ENCODE measurements around the gene ARG1.

ARG1 gene

DNA sequence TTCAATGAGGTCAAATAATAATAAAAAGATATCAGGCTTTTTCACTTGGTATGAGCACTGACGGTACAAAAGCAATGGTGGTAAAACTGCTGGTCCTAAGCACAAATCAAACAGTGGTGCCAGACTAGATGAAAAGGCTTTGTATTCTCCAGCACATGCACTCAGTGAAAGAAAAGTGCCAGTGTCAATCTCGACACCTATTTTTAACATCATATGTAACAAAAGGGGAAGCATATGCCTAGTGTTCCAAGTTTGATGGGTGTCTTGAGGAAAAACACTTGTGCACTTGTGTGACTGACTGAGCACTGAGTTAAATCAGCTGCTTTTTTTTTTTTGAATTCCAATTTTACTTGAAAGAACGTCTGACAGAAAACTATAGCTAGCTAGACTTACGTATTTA, 27.7 kb downstream of the ARG1 start:
- H3K27ac ChIP-seq (replicated peaks; ENCODE audit: low read length): no peak overlapping the region
- H3K4me3 ChIP-seq (ENCODE audit: low read length in 2 of 2): no peak overlapping the region
- H3K4ac ChIP-seq (ENCODE audit: low read length): no peak overlapping the region
- no peak overlapping the region for H3K14ac ChIP-seq (ENCODE audit: low read length)
- no peak overlapping the region for H2AK5ac ChIP-seq (ENCODE audit: low read depth, low read length)
- no peak overlapping the region for H4K91ac ChIP-seq (ENCODE audit: low read depth, low read length, poor library complexity)
- H3K79me1 ChIP-seq (ENCODE audit: low read depth, low read length): no peaks in the 10 kb centered on the region
- no peaks in the 10 kb centered on the region for H3K9me3 ChIP-seq (replicated peaks in 1 of 2; ENCODE audit: control insufficient read depth in 2 of 2, insufficient read depth in 1 of 2, low read depth in 1 of 2, low read length in 2 of 2)
- no peak overlapping the region for H4K8ac ChIP-seq (ENCODE audit: low read depth, low read length)
- no peak overlapping the region for H3K9ac ChIP-seq (ENCODE audit: low read depth, low read length, poor library complexity)
- H3K23ac ChIP-seq (ENCODE audit: low read depth, low read length, poor library complexity): no peak overlapping the region
- no peaks in the 10 kb centered on the region for H3K27me3 ChIP-seq (ENCODE audit: control insufficient read depth in 3 of 3, insufficient read depth in 3 of 3, low read depth in 1 of 3, low read length in 3 of 3)
- H2BK12ac ChIP-seq (ENCODE audit: low read length): no peak overlapping the region
- H3K36me3 ChIP-seq (replicated peaks in 1 of 2; ENCODE audit: control insufficient read depth in 2 of 2, insufficient read depth in 2 of 2, low read length in 2 of 2): peaks cover 8 to 99% of the 10 kb centered on the region in 2 donors
- DNase-seq (ENCODE audit: low spot score): no peak
- H2BK15ac ChIP-seq (ENCODE audit: low read length): no peak overlapping the region
- no peak overlapping the region for H2AFZ ChIP-seq (ENCODE audit: low read length)
- no peak overlapping the region for H3K4me2 ChIP-seq (ENCODE audit: insufficient read depth, low read length, poor library complexity, severe bottlenecking)
- no CpG with 5 or more reads among the region's 4 CpGs for WGBS, 2 donors (ENCODE audit: extremely low coverage in 2 of 2, insufficient read length in 2 of 2, insufficient replicate concordance in 1 of 2)
- no peak overlapping the region for H2BK5ac ChIP-seq (ENCODE audit: low read length)
- H3K4me1 ChIP-seq (ENCODE audit: control insufficient read depth in 2 of 2, insufficient read depth in 1 of 2, low read depth in 1 of 2, low read length in 2 of 2): no peaks in the 10 kb centered on the region
- no peak overlapping the region for H2BK120ac ChIP-seq (ENCODE audit: low read depth, low read length)
- H3K18ac ChIP-seq (ENCODE audit: low read length): no peak overlapping the region

DNA sequence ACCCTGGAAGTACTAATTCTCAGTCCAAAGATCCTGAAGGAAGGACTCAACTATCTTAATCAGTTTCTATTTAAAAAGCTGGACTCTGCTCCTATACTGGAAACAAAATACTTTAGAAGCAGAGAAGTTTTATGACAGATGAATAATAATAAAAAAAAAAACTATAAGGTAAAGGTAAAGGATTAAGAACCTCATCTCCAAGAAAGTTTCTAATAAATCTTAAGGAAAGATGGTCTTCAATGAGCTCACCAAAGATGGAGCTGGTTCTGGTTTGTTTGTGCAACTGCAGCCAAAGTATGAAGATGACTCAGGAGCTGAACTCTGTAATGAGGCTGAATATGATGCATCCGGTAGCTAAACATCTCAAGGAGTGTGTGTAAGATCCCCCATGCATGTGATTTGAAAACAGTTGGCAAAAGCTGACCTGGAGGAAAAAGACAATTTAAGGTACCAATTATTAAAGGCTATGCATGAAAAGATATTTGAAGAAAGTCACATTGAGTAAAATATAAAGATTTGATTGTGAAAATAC, 29.8 kb downstream of the ARG1 start:
- Histone ChIP-seq H3K9me3 (replicated peaks in 1 of 2; ENCODE audit: control insufficient read depth in 2 of 2, insufficient read depth in 1 of 2, low read depth in 1 of 2, low read length in 2 of 2) (no peaks in the 10 kb centered on the region), H3K27ac (replicated peaks; ENCODE audit: low read length) (no peak overlapping the region), H3K4me1 (ENCODE audit: control insufficient read depth in 2 of 2, insufficient read depth in 1 of 2, low read depth in 1 of 2, low read length in 2 of 2) (no peaks in the 10 kb centered on the region), H2BK5ac (ENCODE audit: low read length) (no peak overlapping the region), H3K4me2 (ENCODE audit: insufficient read depth, low read length, poor library complexity, severe bottlenecking) (no peak overlapping the region), H4K8ac (ENCODE audit: low read depth, low read length) (no peak overlapping the region), H2BK15ac (ENCODE audit: low read length) (no peak overlapping the region), H2AK5ac (ENCODE audit: low read depth, low read length) (no peak overlapping the region), H3K4ac (ENCODE audit: low read length) (no peak overlapping the region), H3K27me3 (ENCODE audit: control insufficient read depth in 3 of 3, insufficient read depth in 3 of 3, low read depth in 1 of 3, low read length in 3 of 3) (no peaks in the 10 kb centered on the region), H2BK12ac (ENCODE audit: low read length) (no peak overlapping the region), H3K9ac (ENCODE audit: low read depth, low read length, poor library complexity) (no peak overlapping the region), H3K14ac (ENCODE audit: low read length) (no peak overlapping the region), H3K79me1 (ENCODE audit: low read depth, low read length) (no peaks in the 10 kb centered on the region), H2AFZ (ENCODE audit: low read length) (no peak overlapping the region), H3K23ac (ENCODE audit: low read depth, low read length, poor library complexity) (no peak overlapping the region), H3K4me3 (ENCODE audit: low read length in 2 of 2) (no peak overlapping the region), H3K36me3 (replicated peaks in 1 of 2; ENCODE audit: control insufficient read depth in 2 of 2, insufficient read depth in 2 of 2, low read length in 2 of 2) (peaks cover 10 to 100% of the 10 kb centered on the region in 2 donors), H3K18ac (ENCODE audit: low read length) (no peak overlapping the region), H2BK120ac (ENCODE audit: low read depth, low read length) (no peak overlapping the region), H4K91ac (ENCODE audit: low read depth, low read length, poor library complexity) (no peak overlapping the region)
- DNase-seq (ENCODE audit: low spot score): no peak
- WGBS, 2 donors (ENCODE audit: extremely low coverage in 2 of 2, insufficient read length in 2 of 2, insufficient replicate concordance in 1 of 2): no CpG with 5 or more reads among the region's 1 CpG

DNA sequence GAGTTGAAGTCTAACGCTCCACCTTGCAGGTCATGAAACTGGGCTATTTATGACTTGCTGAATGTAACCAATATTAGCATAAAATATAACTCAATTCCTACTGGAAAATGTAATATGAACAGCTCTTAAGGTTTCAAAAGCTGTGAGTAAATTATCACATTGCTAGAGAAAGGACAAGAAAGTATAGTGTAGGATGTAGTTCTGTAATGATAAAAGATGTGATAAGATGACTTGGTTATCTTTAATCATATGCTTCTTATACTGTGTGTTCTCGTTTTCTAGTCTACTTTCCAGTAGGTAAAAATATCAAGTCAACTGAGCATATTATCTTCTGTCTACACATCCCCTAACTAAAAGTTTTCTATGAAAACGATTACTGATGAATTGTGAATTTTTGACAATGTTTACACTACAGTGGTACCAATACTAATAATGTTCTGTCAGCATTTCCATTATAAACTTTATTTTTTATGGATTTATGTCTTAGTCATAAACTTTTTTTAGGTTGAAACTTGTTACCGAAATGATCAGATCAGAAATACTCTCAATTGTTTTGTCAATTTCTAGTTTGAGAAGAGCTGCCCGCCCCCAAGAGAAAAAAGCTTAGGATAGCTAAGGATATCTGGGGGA, 40.4 kb downstream of the ARG1 start:
- Histone ChIP-seq H3K23ac (ENCODE audit: low read depth, low read length, poor library complexity) (no peak overlapping the region), H3K36me3 (replicated peaks in 1 of 2; ENCODE audit: control insufficient read depth in 2 of 2, insufficient read depth in 2 of 2, low read length in 2 of 2) (peaks cover 12 to 95% of the 10 kb centered on the region in 2 donors), H2BK15ac (ENCODE audit: low read length) (no peak overlapping the region), H3K14ac (ENCODE audit: low read length) (no peak overlapping the region), H2AK5ac (ENCODE audit: low read depth, low read length) (no peak overlapping the region), H3K4me1 (ENCODE audit: control insufficient read depth in 2 of 2, insufficient read depth in 1 of 2, low read depth in 1 of 2, low read length in 2 of 2) (no peaks in the 10 kb centered on the region), H2AFZ (ENCODE audit: low read length) (no peak overlapping the region), H2BK120ac (ENCODE audit: low read depth, low read length) (no peak overlapping the region), H4K8ac (ENCODE audit: low read depth, low read length) (no peak overlapping the region), H3K4me2 (ENCODE audit: insufficient read depth, low read length, poor library complexity, severe bottlenecking) (no peak overlapping the region), H3K4ac (ENCODE audit: low read length) (no peak overlapping the region), H3K4me3 (ENCODE audit: low read length in 2 of 2) (no peak overlapping the region), H4K91ac (ENCODE audit: low read depth, low read length, poor library complexity) (no peak overlapping the region), H3K18ac (ENCODE audit: low read length) (no peak overlapping the region), H2BK5ac (ENCODE audit: low read length) (no peak overlapping the region), H2BK12ac (ENCODE audit: low read length) (no peak overlapping the region), H3K27ac (replicated peaks; ENCODE audit: low read length) (no peak overlapping the region), H3K9me3 (replicated peaks in 1 of 2; ENCODE audit: control insufficient read depth in 2 of 2, insufficient read depth in 1 of 2, low read depth in 1 of 2, low read length in 2 of 2) (no peaks in the 10 kb centered on the region), H3K79me1 (ENCODE audit: low read depth, low read length) (no peaks in the 10 kb centered on the region), H3K9ac (ENCODE audit: low read depth, low read length, poor library complexity) (no peak overlapping the region), H3K27me3 (ENCODE audit: control insufficient read depth in 3 of 3, insufficient read depth in 3 of 3, low read depth in 1 of 3, low read length in 3 of 3) (no peaks in the 10 kb centered on the region)
- DNase-seq (ENCODE audit: low spot score): no peak
- WGBS, 2 donors (ENCODE audit: extremely low coverage in 2 of 2, insufficient read length in 2 of 2, insufficient replicate concordance in 1 of 2): no CpG with 5 or more reads among the region's 5 CpGs

DNA sequence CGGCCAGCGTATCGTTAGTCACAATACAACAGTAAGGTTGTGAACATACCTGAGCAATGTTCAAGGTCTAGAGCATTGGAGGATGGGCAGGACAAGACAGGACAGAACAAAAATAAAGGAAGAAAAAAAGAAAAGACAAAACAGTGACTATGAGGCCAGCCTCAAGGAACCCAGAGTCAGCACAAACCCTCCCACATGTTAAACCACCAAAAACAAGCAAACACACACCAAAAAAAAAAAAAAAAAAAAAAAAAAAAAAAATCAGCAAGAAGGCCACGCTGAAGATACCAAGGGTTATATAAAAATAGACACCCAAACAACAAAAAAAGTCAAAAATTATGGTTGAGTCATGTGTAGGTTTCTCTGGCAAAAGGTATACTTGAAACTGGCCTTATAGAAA, 42.2 kb downstream of the ARG1 start:
- H3K14ac ChIP-seq (ENCODE audit: low read length): no peak overlapping the region
- H2AK5ac ChIP-seq (ENCODE audit: low read depth, low read length): no peak overlapping the region
- no peaks in the 10 kb centered on the region for H3K4me1 ChIP-seq (ENCODE audit: control insufficient read depth in 2 of 2, insufficient read depth in 1 of 2, low read depth in 1 of 2, low read length in 2 of 2)
- H3K36me3 ChIP-seq (replicated peaks in 1 of 2; ENCODE audit: control insufficient read depth in 2 of 2, insufficient read depth in 2 of 2, low read length in 2 of 2): peaks cover 11 to 96% of the 10 kb centered on the region in 2 donors
- WGBS, 2 donors (ENCODE audit: extremely low coverage in 2 of 2, insufficient read length in 2 of 2, insufficient replicate concordance in 1 of 2): no CpG with 5 or more reads among the region's 4 CpGs
- no peak overlapping the region for H4K8ac ChIP-seq (ENCODE audit: low read depth, low read length)
- no peak overlapping the region for H3K4ac ChIP-seq (ENCODE audit: low read length)
- no peaks in the 10 kb centered on the region for H3K9me3 ChIP-seq (replicated peaks in 1 of 2; ENCODE audit: control insufficient read depth in 2 of 2, insufficient read depth in 1 of 2, low read depth in 1 of 2, low read length in 2 of 2)
- no peak overlapping the region for H4K91ac ChIP-seq (ENCODE audit: low read depth, low read length, poor library complexity)
- no peak for DNase-seq (ENCODE audit: low spot score)
- no peaks in the 10 kb centered on the region for H3K79me1 ChIP-seq (ENCODE audit: low read depth, low read length)
- H3K23ac ChIP-seq (ENCODE audit: low read depth, low read length, poor library complexity): no peak overlapping the region
- H3K4me3 ChIP-seq (ENCODE audit: low read length in 2 of 2): no peak overlapping the region
- H2AFZ ChIP-seq (ENCODE audit: low read length): no peak overlapping the region
- no peak overlapping the region for H3K27ac ChIP-seq (replicated peaks; ENCODE audit: low read length)
- H3K4me2 ChIP-seq (ENCODE audit: insufficient read depth, low read length, poor library complexity, severe bottlenecking): no peak overlapping the region
- no peak overlapping the region for H2BK12ac ChIP-seq (ENCODE audit: low read length)
- H2BK15ac ChIP-seq (ENCODE audit: low read length): no peak overlapping the region
- H2BK5ac ChIP-seq (ENCODE audit: low read length): no peak overlapping the region
- no peak overlapping the region for H2BK120ac ChIP-seq (ENCODE audit: low read depth, low read length)
- no peaks in the 10 kb centered on the region for H3K27me3 ChIP-seq (ENCODE audit: control insufficient read depth in 3 of 3, insufficient read depth in 3 of 3, low read depth in 1 of 3, low read length in 3 of 3)
- no peak overlapping the region for H3K18ac ChIP-seq (ENCODE audit: low read length)
- H3K9ac ChIP-seq (ENCODE audit: low read depth, low read length, poor library complexity): no peak overlapping the region
